Hypothalamus (tissue), 51 donors: Measurements from ENCODE around the gene EIF4EBP2.
A peak's percentile ranks its signal among the peaks of the same experiment; 100 is the strongest.

ENCODE experiments used
- DNase-seq, 51 donors: peaks; one replicate each; lab custom pipeline; 2025; lab: John Stamatoyannopoulos, UW

EIF4EBP2 gene

DNA sequence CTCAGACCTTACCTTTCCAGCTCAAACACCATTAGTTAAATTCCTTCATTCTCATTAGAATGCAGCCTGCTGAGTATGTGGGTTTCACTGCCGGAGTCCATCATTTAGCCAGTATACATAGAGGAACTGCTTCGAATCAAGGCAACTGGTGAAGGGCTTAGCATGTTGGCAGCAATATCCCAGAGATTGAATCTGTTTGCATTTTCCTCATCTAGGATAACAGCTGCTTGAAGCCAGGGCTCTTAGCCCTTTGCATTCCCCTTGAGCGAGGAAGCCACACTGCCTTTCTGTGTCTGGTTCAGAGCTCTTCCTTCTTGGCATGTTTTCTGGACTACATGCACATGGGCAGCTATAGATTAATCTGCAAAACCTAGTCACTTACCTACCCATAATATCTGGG, 22.9 kb downstream of the EIF4EBP2 start:
- no peak for DNase-seq

DNA sequence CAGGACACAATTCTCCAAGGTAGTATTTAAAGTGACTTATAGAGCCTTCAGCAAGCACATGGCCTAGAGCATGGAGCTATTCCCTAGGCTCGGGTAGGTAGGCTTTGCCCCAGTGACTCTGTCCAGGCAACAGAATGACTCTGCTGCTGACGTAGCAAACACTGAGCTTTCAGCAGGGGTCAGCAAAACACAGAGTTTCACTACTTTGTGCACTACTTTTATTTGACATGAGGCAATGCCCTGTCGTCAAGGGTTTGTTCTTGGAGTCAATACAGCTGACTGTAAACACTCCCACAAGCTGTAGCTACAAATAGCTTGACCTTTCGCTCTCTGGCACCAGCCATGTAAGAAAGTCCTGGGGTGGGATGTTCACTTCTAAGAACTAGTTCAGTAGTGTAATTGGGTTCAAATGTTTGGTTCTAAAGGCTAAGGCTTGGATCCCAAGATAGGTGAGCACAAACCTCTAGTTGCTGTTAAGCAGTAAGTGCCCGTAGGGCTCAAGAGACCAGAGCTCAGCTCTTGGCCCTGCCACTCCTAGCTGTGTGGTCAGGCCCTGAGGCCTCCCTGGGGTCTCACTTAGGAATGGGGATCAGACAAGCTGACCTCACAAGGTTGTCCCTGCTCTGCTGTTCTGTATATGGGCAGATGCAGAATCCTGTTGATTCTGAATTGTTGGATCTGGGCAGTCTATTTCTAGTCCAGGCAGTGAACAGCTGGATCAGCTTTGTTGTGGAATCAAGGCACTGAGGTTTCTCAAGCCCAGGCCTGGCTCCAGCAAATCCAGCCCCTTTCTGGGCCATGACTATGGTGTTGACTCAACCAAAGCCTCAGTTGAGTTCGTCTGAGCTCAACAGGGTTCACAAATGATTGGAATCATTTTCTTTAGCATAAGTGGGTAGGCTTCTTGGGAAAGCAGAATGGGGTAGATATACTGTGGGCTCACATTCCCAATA, 26.8 kb downstream of the EIF4EBP2 start:
- peak in 22 of 51 donors; percentile 7 to 64 (median 28) for DNase-seq

DNA sequence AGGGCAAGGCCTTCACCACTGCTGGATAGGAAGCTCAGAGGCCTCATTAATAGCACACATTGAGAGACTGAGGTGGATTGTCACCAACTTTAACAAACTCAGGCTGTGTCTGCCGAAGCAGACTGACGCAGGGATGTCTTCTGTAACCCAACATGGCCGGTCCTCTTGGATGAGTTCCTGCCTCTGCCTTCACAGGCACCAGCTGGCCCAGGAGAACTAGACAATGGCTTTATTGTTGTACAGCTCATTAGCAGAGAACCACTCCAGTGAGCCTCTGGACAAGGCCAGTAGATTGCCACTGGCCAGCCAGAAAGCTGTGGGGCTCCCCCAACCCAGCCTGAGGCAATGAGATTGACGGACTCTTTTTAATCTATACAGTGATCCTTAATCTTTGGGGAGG, 28.2 kb downstream of the EIF4EBP2 start:
- peak in 45 of 51 donors; percentile 7 to 89 (median 59) for DNase-seq

DNA sequence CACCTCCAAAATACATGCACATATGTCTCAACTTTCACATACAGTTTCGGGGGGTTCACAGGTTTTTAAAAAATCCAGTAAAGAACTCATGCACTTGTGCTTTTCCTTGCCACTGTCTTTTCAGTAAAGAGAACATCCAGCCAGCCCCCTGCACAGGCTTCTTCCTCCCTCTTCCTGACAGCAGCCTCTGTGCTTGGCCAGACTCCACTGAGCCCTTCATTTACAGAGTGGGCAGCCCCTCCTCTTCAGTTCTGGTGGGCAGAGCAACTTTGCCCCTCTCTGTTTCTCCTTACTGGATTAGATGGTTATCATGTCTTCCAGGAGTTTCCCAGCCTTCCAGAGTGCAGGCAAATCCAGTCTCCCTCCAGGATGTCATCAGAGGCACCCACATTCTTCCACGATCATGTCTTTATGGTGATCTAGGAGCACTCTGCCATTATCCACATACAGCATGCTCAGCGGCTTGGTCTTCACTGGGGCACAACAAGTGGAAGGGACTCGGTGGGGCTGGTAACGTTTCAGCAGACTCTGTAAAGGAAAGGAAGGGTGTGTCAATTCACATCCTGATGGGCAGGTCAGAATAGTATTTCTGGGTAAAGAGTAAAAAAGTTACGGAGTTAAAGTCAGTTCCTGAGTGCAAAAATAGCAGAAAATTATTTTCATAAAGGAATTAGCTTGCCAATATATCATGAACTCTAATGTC, 28.8 kb downstream of the EIF4EBP2 start:
- DNase-seq, result no peak

DNA sequence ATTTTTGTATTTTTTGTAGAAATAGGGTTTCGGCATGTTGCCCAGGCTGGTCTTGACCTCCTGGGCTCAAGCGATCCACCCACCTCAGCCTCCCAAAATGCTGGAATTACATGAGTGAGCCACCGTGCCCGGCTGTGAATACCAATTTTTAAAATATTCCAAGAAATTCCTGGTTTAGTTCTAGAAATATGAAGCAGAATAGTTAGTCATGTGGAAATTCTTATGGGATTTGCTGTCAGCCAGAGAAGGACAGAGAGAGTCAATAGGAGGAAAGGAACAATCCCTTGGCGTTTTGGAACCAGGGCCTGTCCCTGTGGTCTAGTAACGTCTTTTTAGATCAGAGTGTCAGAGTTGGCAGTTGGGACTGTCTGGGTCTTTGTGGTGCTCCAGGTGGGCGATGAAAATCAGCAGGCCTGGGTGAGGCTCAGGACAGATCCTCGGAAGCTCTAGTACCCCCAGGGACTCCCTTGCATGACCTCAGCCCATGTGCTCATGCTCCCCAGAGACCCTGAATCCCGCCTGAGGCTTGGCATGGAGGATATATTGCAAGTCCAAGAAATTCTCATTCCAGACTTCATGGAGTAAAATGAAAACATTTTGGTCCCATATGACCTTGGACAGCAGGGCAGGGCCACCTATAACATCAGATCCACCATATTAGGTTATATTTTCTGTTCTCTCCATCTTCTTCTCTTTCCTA, 29.8 kb downstream of the EIF4EBP2 start:
- DNase-seq, result no peak

DNA sequence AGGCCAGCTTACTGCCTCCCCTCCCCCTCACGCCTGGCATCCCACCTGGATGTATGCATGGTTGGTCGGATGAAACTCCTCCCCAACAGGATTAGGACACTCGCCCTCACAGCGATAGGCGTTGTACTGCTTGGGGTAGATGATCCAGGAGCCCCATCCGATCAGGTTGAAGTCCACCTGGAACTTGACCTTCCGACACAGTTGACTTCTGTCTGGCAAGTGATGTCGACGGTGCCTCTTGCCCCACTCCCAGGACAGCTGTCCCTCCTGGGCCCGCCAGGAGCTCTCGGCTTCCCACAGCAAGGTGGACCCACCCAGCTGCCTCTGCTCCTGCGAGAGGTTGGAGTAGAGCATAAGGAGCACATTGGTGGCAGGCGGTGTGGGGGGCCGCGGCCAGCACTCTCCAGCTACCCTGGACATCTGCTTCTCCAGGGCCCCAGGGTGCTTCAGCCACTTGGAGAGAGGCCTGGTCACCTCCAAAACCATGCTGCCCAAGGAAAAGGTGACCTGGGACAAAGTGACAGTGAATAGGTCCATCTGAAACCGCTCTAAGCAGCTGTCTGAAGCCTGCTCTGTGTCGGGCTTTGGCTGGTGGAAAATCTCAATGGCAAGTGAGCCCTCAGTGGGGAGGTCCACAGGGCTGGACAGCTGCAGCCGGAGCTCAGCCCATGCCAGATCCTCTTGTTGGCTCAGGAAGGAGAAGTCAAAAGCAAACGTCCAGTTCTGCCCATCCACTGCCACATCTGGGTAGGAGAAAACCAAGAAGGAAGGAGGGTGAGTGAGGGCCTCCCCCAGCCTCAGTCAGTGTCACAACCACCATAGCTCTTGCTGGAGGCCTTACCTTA, 31.5 kb downstream of the EIF4EBP2 start:
- DNase-seq, result no peak

DNA sequence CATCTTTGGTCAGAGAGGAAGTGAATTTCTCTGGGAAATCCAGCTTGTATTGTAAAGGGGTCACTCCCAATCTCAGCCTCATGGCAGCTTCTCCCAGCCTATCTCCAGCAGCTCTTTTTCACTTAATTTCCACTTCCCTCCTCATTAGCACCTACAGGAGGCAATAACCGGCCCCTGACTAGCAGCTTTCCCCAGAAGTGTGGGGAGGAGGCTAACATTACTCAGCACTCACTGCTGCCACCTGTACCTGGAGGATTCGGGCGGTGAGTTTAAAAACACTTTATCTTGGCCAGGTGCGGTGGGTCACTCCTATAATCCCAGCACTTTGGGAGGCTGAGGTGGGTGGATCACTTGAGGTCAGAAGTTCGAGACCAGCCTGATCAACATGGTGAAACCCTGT, 33.8 kb downstream of the EIF4EBP2 start:
- DNase-seq, result no peak

DNA sequence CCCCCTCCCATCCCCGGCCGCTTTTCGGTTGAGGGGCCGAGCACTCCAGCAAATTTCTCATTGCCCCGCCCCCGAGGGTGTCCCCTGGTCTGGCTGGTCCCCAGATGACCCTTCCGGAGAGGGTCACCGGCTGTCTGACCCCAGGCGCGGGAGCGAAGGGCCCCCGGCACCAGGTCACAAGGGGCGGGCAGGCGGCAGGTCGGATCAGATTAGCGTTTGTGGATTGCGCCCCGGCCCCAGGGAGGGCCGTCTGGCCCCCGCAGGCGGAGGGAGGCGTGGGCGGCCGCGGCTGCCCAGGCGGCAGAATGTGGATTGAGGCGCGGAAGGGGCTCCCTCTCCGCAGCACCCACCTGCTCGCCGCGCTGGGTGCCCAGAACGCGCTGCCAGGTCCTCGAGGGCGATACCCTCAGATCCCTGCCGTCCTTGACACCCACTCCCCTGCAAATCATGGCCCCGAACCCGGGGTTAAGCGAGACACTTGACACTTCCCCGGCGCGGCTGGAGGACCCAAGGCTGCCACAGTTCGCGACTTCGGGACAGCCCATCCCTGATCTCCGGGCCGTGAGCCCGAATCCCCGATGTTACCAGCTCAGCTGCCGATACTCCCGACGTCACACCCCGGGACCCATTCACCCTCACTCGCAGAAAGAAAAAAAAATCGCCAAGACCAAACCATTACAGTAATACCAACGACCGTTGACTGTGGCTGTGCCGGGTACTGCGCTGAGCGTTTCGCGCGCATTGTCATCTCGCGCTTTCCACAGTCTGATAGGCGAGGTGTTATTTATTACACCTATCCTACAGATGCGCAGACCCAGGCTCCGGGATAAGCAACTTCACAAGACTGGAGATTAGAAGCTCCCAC, 36.6 kb downstream of the EIF4EBP2 start:
- DNase-seq, result no peak

DNA sequence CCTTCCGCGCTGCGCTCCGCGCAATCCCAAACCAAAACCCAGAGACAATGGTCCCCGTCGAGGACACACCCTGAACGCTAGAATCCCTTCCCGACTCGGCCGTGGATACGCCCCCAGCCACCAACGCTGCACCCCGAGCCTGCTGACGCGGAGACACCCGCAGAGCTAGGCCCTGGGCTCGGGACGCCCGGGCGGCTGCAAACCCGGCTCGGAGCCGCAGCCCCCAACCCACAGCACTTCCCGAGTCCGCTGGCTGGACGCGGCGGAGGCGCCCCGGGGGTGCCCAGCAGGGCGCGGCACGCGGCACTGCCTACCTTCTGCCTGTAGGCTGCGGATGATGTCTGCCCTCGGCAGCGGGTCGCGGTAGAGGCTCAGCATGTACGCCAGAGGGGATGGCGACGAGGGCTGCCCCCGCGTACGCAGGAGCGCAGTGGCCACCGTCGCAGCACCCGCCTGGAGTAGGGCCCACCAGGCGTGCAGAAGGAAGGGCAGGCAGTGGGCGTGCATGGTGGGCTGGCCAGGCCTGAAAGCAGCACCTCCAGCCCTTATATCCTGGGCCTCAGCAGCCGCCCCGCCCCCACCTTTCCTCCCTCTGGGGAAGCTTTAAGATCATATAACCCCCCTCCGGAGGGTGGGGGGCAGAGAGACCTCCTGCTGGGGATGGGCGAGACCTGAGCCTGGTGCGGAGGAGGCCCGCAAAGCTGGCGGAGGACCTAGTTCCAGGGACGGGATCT, 37.4 kb downstream of the EIF4EBP2 start, which contains the start of gene NODAL:
Gene NODAL (minus strand): TSS at position 521 of the 734 bp plus-strand sequence. CDS start 14 bp downstream, at position 507.
- DNase-seq, result no peak

DNA sequence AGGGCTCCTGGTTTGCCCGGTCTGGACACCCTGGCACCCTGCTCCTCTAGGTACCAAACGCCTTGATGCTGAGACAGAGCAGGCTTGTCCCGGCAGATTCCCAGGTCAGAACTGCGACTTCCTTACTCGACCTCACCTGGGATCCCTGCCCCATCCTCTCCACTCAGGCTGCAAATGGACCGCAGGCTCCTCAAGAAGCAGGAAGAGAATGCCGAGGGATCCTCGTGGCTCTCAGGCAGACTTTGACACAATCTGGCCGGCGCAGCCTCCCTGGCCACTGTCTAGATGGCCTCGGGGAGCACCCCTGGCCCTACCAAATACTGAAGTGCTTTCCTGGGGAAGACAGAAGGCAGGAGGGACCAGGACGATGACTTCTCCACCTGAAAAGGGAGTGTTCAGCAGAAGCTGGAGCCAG, 38.0 kb downstream of the EIF4EBP2 start:
- no peak for DNase-seq

DNA sequence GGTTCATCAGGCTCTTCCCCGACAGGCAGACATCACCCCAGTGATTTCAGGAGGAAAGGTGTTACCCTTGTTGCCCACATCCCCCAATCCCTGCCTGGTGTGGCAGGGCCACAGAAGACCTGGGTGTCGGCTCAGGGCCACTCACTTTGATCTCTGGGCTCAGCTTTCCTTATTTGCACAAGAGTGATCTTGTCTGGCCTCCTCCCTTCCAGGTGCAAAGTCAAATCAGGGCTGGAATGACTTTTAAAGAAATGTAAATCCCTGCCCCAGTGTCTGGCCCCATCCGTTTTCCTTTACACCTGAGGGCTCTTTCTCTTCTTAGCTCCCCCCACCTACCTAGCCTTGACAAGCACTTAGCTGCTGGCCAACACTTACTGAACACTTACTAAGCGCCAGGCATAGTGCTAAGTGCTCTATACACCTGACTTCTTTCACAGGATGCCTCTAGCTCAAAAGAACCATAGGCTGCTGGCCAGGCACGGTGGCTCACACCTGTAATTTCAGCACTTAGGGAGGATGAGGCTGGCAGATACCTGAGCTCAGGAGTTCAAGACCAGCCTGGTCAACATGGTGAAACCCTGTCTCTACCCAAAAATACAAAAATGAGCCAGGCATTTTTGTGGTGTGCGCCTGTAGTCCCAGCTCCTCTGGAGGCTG, 38.5 kb downstream of the EIF4EBP2 start:
- no peak for DNase-seq

DNA sequence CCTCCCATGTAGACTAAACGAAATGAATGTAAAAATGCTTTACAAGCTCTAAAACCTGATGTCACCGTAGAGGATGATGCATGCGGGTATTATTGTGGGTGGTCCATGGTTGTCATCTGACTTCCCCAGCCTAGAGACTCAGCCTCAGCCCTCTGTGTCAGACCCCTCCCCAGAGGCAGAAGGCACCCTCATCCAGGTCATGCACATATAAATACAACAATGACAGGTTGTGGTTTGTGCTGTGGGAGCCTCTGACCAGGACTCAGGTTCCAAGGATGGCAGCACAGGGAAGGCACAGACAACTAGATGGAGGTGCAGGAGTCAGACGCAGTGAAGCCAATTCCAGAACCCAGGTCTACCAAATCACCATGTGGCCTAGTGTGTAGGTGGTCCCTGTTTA, 40.8 kb downstream of the EIF4EBP2 start:
- DNase-seq, result no peak

DNA sequence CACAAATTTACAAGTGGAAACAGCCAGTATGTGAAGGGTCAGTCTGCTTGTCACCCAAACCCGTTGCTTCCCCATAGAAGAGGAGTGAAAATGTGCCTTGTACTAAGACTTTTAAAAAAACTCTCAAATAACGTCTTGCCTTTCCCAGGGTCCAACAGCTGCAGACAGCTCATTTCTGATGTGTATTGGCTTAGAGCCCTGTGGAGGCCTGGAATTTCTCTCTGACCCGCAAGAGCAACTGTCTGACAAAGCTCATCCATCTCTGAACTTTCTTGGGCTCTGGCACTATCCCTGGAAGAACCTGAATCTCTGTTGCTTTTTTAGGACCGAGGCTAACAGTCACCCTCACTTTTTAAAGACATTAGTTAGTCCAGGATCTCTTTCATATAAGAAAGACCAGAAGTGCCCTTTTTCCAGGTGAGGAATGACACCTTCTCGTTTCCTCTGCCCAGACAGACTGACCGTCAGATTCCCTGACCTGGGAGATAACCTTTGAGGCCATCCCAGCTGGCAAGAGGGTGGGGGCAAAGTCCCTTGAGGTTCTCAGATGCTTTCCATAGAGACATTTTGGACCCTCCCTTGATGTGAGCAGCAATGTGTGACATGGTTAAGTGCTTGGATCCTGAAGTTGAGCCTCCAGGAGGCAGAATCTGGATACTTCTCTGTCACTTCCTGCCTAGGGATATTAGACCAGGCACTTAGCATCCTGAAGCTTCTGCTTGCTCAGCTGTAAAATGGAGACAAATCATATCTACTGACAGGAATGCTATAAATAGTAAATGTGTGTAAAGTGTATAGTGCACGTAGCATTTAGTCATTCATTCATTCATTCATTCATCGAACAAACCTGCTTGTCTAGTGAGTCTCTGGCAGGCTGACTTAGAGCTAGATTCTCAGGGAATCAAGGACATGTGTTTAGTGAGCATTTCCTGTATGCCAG, 42.0 kb downstream of the EIF4EBP2 start:
- no peak for DNase-seq

DNA sequence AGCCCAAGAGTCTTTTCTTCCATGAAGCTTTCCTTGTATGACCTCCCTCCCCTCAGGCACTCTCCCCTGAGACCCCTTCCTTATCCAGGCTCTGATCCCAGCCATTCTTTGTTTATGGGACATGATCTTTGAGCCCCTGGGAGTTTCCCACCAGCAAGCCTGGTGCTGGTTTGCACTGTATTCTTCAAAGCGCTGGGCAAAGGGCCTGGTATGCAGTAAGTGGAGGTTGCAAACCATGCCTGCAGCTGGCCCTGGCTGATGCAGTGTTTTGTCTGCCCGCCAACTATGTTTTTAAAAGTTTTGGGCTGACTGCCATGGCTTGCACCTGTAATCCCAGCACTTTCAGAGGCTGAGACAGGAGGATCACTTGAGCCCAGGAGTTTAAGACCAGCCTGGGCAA, 44.3 kb downstream of the EIF4EBP2 start:
- no peak for DNase-seq

DNA sequence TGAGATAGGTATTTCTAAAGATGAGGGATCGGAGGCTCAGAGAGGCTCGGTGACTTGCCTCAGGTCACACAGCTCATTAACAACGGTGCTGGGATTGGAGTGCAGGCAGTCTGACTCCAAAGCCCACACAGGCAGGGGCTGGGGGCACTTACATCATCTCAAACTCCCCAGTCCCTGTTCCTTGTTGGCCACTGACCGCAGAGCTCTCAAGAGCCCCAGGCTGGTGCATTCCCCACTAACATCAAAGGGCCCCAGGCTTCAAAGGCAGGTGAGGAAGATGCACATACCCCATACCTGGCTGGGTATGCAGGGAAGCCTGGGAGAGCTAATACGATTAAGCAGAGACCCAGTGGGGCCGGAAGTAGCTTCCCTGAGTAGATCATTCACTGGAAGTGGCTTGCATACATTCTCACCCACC, 51.3 kb downstream of the EIF4EBP2 start:
- no peak for DNase-seq

DNA sequence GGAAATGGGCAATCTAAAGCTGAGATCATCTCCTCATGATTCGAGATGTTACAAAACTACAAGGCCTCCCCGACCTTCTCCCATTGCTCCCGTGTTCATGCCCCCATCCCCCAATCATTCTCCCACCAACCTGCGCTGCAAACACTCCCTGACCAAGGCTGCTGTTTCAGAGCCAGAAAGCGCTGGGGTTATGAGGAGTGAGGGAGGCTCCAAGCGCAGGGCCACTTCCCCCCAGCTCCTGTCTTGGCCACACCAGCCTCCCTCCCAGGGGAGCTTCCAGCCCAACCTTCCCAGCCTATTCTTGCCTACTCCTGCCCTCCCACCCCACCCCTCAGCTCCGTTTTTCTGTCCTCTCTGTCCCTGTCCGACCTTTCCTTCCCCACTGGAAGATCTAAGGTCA, 52.2 kb downstream of the EIF4EBP2 start:
- DNase-seq, result no peak
